HG03097 (cell line): Measurements from ENCODE around the gene IKZF3.
"Not testable (repeated sequence)": the region's sequence is repeated elsewhere in the genome, so short reads cannot be mapped to it uniquely, and the experiment has no call there.

Source experiments
- ATAC-seq: cut with Tn5 transposase; IDR thresholded peaks from one replicate; pipeline ENCODE4 v1.9.1; 2021; ENCODE audit not compliant: unreplicated experiment, low FRiP score

The IKZF3 gene

GRCh38 chr17:39863918-39864746 is at the start of gene IKZF3:
Gene IKZF3 (minus strand): TSS chr17:39864312. CDS start chr17:39864126, 186 bp downstream.
- ATAC-seq = peak; percentile 36

GRCh38 chr17:39908789-39909352 is 44.8 kb upstream of the IKZF3 start:
- no peak for ATAC-seq

- ATAC-seq = no peak
Measured at GRCh38 chr17:39904990-39905288, 40.8 kb upstream of the IKZF3 start.

DNA sequence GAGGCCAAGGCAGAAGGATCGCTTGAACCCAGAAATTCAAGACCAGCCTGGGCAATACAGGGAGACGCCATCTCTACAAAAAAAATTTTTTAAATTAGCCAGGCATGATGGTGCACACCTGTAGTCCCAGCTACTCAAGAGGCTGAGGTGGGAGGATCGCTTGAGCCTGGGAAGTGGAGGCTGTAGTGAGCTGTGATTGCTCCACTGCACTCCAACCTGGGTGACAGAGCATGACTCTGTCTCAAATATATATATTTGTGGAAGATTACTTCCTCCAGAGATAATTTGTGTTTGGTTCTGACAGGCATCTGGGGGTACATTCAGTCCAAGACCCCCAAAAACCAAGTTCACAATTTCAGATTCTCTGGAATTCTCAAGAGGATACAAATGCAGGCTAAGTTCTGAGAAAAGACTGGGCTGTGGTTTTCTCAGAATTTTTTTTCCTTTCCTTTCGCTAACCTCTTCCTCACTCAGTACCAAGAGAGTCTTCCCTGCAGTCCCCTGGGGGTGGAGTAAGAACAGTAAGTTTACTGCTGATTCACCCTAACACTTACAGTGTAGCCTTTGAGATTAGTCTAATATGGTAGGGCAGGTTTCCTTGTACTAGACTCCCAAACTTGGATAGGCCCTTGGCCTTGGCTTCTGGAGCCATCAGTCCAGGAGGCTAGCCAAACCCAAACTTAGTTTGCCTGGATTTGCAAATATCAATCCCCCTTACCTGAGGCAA is 39.2 kb upstream of the IKZF3 start:
- no peak for ATAC-seq

GRCh38 chr17:39902027-39902426 is 37.9 kb upstream of the IKZF3 start:
- not testable (repeated sequence) for ATAC-seq

- no peak for ATAC-seq
Measured at GRCh38 chr17:39899215-39899614, 35.1 kb upstream of the IKZF3 start.

DNA sequence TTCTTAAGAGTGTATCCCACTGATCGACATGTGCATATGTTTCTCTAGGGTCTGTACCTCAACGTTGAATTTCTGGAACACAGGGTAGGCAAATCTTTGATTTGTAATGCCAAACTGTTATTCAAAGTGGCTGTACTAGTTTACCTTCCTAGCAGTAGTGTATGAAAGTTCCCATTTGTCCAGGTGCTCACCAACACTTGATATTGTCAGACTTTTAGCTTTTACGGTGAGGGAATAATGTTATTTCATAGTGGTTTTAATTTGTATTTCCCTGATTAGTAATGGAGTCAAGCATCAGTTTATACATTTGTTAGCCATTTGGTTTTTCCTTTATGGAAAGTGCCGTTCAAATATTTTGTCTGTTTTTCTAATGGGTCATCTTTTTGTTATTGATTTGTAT is 34.0 kb upstream of the IKZF3 start:
- ATAC-seq = no peak

DNA sequence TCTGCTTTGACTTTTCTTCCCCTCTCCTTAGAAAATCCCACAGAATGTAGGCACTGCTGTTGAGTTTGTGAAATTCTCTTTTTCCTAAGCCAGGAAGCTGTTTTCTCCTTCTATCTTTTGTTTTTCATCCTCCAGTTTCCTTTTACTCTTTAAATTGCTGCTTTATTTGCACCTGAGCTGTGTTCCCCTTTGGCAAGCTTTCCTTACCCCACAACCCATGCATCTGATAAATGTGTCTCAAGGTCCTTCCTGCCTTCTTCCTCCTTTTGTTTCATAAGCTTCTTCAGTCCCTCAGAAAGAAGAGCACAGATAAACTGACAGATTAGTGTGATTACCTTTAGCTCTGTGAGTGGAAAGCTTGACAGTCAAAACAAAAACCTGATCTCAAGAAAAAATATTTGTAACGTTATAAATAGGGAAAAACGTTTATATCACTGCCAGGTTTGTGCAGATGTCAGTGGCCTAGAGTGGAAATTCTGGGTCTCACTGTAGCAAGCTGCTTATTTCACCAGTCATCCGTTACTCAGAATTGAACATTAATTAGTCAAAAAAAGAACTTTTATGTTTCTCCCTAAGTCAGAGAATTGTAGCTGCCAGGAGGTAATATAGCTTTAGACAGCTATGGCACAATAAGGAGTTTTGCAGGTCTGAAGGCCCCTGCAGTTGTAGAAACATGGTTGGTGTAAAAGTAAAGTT is 30.7 kb upstream of the IKZF3 start:
- no peak for ATAC-seq

- no peak for ATAC-seq
Measured at GRCh38 chr17:39889200-39889599, 25.1 kb upstream of the IKZF3 start.

DNA sequence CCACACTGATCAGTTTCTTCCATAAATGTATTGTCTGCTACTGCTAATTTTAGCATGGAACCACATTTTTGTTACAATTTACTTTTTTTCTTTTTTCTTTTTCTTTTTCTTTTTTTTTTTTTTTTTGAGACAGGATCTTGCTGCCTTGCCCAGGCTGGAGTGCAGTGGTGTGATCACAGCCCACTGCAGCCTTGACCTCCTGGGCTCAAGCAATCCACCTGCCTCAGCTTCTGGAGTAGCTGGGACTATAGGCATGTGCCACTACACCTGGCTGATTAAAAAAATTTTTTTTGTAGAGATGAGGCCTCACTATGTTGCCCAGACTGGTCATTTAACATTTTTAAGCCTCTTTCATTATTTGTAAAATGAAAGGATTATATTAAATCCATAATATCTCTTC is 23.0 kb upstream of the IKZF3 start:
- no peak for ATAC-seq

GRCh38 chr17:39886102-39886501 is 22.0 kb upstream of the IKZF3 start:
- not testable (repeated sequence) for ATAC-seq

DNA sequence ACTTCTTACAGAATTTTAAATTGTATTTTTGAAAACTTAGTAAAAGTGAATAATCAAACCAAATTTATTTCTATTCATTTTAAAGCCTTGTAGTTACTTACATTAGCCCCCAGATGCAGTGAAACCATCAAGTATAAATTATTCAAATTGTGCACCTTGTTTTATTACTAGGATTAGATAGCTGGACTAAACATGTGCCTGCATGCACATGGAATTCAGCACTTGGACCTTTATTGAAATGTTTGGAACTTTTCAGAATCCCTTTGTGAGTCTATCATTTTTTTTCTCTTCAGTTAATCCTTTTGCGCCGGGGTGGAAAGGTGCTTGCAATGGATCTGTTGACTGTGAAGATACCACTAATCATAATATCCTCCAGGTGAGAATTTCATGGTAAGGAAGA is 8.6 kb upstream of the IKZF3 start:
- no peak for ATAC-seq

- ATAC-seq = no peak
Measured at GRCh38 chr17:39871801-39872200, 7.7 kb upstream of the IKZF3 start.

DNA sequence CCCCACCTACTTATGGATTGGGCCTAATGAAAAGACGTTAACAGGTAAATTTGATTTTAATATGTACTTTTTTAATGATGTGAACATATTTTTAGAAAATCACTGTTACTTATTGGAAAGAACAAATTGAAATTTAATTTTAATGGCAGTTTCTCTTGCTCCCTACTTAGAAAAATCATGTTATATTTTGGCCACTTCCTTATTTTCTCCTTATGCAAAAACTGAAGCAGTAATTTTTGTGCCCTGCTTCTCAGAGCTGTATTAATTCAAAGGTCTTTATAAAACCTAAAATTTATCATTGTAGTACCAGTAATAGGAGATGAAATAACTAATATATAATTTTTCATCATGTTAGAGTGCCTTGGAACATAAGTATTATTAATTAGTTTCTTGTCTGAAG is 6.7 kb upstream of the IKZF3 start:
- no peak for ATAC-seq

DNA sequence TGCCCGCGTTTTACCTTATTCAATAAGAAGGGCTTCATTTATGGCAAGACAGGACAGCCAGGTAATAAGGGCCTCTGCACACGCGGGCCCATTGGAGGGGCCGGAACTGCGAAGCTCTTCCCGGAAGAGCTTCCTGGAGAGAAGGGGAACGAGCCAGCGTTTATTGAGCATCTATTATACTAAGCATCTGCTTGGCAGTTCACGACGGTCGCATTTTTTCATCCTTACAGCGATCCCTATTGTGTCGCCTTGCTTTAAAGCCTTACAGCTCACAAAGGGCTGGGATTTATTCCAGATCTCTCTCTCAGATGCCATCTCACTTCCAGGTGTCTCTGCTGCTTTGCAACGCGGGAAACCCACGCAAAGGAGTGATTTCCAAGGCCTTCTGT is 4.4 kb upstream of the IKZF3 start:
- no peak for ATAC-seq

GRCh38 chr17:39867880-39868553 is 3.9 kb upstream of the IKZF3 start, which contains the start of gene ZPBP2:
Gene ZPBP2 (plus strand): TSS chr17:39868202. CDS start chr17:39868355, 153 bp downstream.
- ATAC-seq = no peak

DNA sequence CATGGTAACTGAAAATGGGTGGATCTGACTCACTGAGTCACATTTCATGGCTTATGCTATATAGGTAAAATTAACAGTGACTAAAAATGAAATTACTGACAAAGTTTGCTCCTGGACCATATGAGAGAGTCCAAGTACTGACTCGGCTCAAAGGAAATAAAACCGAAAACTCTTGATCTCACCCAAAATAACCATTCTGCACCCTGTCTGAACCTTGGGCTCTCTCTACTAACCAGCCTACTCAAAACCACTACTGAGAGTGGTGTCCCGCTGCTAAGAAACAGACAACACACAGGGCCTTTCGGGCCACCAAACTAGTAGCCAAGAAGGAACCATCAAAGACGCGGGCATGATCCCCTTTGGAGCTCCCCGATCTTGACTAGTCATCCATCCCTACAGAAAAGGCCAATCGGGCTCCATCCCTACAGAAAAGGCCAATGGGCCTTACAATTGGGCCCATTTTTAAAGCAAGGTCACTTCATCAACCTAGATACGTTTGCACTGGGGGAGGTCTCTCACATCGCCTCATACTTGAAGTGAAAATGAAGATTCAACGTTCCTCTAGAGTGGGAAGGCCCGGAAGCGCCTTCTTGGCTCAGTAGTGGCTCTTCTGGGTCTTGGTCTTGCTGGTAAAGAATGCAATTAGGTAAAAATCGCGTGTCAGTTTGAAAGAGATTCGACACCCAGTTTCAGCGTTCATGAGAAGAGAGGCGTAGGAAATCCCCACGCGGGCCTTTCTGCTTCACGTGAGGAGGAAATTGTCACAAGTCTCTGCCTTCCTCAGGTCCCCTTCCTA is 3.2 kb upstream of the IKZF3 start:
- ATAC-seq = peak; percentile 41

DNA sequence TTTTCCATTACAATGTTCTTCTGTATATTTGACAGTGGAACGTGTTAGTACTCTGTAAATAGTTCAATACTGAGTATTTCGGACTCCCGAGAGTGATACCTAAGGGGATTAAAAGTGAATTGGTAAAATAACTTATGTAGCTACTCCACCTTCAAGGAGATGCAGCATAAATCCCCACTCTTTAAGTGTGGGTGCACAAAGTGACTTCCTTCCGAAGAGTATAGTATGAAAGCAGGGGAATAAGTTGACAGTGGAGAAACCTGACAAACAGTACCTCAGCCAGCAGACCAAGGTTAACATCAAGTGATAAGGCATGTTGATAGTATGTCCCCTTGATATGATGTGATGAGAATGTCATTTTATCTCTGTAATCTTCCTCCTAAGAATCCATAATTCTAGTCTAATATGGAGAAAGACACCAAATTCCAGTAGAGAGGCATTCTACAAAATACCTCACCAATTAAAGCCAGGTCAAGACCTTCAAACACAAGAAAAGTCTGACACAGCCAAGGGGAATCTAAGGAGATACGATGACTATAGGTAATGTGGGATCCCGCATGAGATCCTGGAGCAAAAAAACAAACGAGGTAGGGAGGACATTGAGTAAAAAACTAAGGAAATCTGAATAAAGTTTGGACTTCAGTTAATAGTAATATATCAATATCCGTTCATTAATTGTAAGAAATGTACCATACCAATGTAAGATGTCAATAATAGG is 2.1 kb upstream of the IKZF3 start:
- ATAC-seq = no peak

DNA sequence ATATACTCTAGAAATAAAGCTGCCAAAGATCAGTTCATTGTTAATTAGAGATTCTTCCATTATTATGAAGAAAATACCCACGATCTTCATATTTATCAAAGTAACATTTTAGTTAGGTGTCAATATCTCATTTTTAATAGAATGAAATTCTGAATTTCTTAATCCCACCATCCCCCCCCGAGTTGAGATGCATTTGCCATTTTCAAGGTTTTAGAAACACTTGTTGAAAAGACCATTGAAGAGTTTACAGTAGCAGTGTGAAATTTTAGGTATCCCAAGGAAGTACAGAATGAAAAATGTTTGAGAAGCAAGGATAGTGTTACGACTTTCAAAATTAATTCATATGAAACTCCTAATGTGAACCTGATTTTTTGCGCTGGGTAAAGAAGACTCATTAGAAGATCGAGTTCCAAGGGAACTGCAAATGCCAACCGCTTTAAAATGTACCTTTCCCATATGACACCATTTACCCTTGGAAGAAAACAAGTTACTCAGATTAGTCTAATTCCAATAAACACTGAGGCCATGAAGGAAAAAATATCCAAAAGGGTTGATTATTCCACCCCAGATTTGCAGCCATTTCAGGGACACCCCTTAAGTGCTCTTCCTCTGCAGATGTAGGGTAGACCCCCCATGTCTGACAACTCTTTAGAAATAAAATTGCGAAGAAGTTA is 731 bp downstream of the IKZF3 start:
- ATAC-seq = no peak
